ENCODE measurements around the gene CES4A. TPM values are rescaled to one million over a fixed set of nuclear protein-coding genes. Genes with fewer than 3 reads are reported as not detected.
A peak's percentile ranks its signal among the peaks of the same experiment; 100 is the strongest.

CES4A gene
- total RNA-seq, 4 donors from 2014 or later: 4.8 to 9.6 (median 6.4) TPM

GRCh38 chr16:66961065-66961744 is 27.2 kb upstream of the CES4A start, which contains the start of gene CES3:
TSS of gene CES3 (plus strand) at chr16:66961266. CDS start at chr16:66961308, 42 bp downstream.
- peak within 1 kb of the TSS; percentile 49 to 70 (median 62) for H3K27ac ChIP-seq
- intact Hi-C loops (cut with DNase I): no loop called here
- peaks cover 14 to 45% (median 26%) of the 10 kb centered on the region in 3 donors for H3K4me1 ChIP-seq
- DNase-seq: no peak
- H3K9me3 ChIP-seq: no peaks in the 10 kb centered on the region
- no peaks in the 10 kb centered on the region for H3K36me3 ChIP-seq
- TF ChIP-seq POLR2A (IDR thresholded peaks at IDR 0.05) (no peak), CTCF (IDR thresholded peaks at IDR 0.05) (peak; percentile 65 to 83 (median 70))
- H3K4me3 ChIP-seq: no peak within 1 kb of the TSS
- peaks cover 0 to 21% (median 0%) of the 10 kb centered on the region in 4 donors for H3K27me3 ChIP-seq
- WGBS, 2 donors: 81 to 88% methylated on average over 10 to 11 of the region's 16 CpGs

GRCh38 chr16:66961914-66962313 is 26.5 kb upstream of the CES4A start:
- peaks cover 0 to 21% (median 0%) of the 10 kb centered on the region in 4 donors for H3K27me3 ChIP-seq
- no peak for DNase-seq
- no peak overlapping the region for H3K4me3 ChIP-seq
- H3K9me3 ChIP-seq: no peaks in the 10 kb centered on the region
- H3K27ac ChIP-seq: peak overlapping the region; percentile 49 to 70 (median 62)
- H3K36me3 ChIP-seq: no peaks in the 10 kb centered on the region
- intact Hi-C loops (cut with DNase I): no loop called here
- 5 to 18% methylated on average over 3 to 5 of the region's 5 CpGs for WGBS, 2 donors
- no peak for TF ChIP-seq POLR2A (IDR thresholded peaks at IDR 0.05)
- TF ChIP-seq CTCF (IDR thresholded peaks at IDR 0.05): no peak
- H3K4me1 ChIP-seq: peaks cover 14 to 45% (median 26%) of the 10 kb centered on the region in 3 donors

GRCh38 chr16:66964049-66964448 is 24.3 kb upstream of the CES4A start:
- Histone ChIP-seq H3K4me3 (no peak overlapping the region), H3K27ac (no peak overlapping the region), H3K4me1 (peaks cover 14 to 52% (median 26%) of the 10 kb centered on the region in 3 donors), H3K9me3 (no peaks in the 10 kb centered on the region), H3K27me3 (peaks cover 0 to 21% (median 0%) of the 10 kb centered on the region in 4 donors), H3K36me3 (no peaks in the 10 kb centered on the region)
- WGBS, 2 donors: 38% methylated on average over 4 of the region's 6 CpGs; no CpG with 5 or more reads in 1 of the 2 donors
- intact Hi-C loops (cut with DNase I): no loop called here
- DNase-seq: no peak
- TF ChIP-seq POLR2A (IDR thresholded peaks at IDR 0.05) (no peak), CTCF (IDR thresholded peaks at IDR 0.05) (no peak)

- no peaks in the 10 kb centered on the region for H3K36me3 ChIP-seq
- 62 to 88% methylated on average over 1 to 5 of the region's 5 CpGs for WGBS, 2 donors
Measured at GRCh38 chr16:66968847-66969246, 19.5 kb upstream of the CES4A start.

More at GRCh38 chr16:66968847-66969246, 19.5 kb upstream of the CES4A start:
- Histone ChIP-seq H3K27ac (no peak overlapping the region), H3K4me1 (peaks cover 0 to 9% (median 0%) of the 10 kb centered on the region in 3 donors), H3K9me3 (no peaks in the 10 kb centered on the region), H3K27me3 (peaks cover 0 to 22% (median 0%) of the 10 kb centered on the region in 4 donors), H3K4me3 (no peak overlapping the region)
- TF ChIP-seq POLR2A (IDR thresholded peaks at IDR 0.05) (no peak), CTCF (IDR thresholded peaks at IDR 0.05) (no peak)
- no peak for DNase-seq
- intact Hi-C loops (cut with DNase I): no loop called here
